GM21447 (cell line): ENCODE data around the gene DGCR6.
"Not testable (repeated sequence)": the region's sequence is repeated elsewhere in the genome, so short reads cannot be mapped to it uniquely, and the experiment has no call there.

ENCODE experiments used
- ATAC-seq: cut with Tn5 transposase; IDR thresholded peaks from one replicate; pipeline ENCODE4 v1.9.1; 2021; ENCODE audit not compliant: unreplicated experiment

The DGCR6 gene

DNA sequence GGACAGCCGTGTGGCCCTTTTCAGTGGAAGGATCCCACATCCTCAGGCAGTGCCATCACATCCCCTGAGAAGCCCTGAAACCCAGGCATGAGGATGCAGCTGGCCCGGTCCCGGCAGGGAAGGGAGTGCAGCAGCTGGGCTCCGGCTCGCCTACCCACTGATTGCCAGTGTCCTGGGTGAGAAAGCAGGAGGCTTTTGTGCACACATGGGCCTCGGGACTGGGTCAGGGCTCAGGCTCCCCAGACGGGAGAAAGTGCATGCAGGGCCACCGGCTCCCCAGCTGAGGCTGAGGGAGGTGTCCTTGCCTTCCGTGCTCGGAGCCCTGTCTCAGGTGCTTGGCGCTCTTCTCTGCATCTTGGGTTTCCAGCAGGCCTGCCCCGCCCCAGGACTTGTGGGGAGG, 53.6 kb downstream of the DGCR6 start:
- not testable (repeated sequence) for ATAC-seq

DNA sequence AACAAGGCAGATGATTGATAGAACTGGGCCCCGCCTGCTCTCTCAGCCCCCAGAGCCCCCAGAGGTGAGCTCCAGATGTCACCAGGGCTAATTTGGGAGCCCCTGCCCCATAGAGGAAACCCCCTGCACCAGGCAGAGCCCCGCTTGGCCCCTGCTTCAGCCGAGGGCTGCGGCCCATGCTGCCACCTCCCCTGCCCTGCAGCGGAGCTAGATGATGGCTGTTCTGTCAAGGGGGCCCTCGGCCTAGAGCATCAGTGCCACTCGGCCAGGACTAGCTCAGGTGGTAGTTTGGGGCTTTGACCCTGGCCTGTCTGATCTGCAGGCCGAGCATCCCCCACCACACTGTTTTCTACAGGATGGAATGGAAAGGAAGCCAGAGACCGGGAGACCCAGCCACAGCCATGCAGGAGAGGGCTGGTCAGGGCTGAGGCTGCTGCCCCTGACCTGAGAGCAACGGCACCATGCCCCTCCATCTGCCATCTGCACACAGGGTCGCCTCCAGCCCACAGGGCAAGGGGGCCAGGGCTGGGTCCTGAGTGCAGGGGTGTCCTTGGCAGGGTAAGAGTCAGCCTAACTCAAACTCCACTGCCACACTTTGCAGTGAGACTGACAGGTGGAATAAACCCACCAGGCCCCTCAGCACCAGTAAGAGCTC, 54.2 kb downstream of the DGCR6 start:
- not testable (repeated sequence) for ATAC-seq

DNA sequence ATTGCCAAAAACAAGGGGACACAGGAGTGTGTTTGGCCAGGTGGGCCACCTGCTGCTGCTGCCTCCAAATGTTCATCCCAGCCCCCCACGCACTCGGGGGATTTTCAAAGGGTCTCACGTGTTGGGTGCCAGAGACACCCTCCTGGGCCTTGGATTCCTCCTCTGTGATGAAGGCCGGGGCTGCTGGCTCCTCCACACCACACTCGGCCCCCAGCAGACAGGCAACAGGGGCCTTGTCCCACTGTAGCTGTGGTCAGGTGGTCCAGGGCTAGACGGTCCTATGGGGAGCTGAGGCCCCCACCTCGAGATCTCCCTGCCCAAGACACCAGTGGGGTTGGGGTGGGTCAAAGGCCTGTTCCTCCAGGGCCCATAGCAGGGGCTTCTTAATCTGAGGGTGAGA, 55.1 kb downstream of the DGCR6 start:
- not testable (repeated sequence) for ATAC-seq
